ENCODE data around the gene DCDC2C. TPM values are rescaled to one million over a fixed set of nuclear protein-coding genes. Genes with fewer than 3 reads are reported as not detected.

Gene DCDC2C
- total RNA-seq, 1 donor from 2014 or later, result not detected

DNA sequence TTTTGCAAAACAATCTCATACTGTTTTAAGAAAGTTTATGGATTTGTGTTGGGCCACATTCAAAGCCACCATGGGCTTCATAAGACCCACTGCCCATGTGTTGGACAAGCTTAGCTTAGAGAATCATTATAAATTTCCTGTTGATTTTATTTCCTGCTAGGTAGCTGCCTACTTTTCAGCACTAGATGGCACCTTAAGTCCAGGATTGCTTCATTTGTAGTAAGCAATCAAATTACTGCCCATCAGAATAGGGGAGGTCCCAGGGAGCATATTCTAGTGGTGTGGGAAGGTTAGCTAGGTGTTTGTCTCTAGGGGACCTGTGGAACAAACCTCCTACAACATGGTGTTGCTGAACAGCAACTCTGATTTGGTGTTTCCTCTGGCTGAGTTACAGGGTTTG is 11.0 kb upstream of the DCDC2C start:
- no peak for TF ChIP-seq CTCF (IDR thresholded peaks at IDR 0.05; ENCODE audit: unreplicated experiment)
- Mint-ChIP-seq H3K4me3 (no peak overlapping the region), H3K27me3 (ENCODE audit: low read depth) (peaks cover 50% of the 10 kb centered on the region), H3K4me1 (no peaks in the 10 kb centered on the region), H3K27ac (no peak overlapping the region), H3K36me3 (no peaks in the 10 kb centered on the region), H3K9me3 (peaks cover 28% of the 10 kb centered on the region)
- no peak for DNase-seq (ENCODE audit: low spot score in 2 of 2, unreplicated experiment in 2 of 2)

- Mint-ChIP-seq H3K36me3 (no peaks in the 10 kb centered on the region), H3K9me3 (peaks cover 6% of the 10 kb centered on the region), H3K27me3 (ENCODE audit: low read depth) (peaks cover 79% of the 10 kb centered on the region), H3K27ac (no peak overlapping the region), H3K4me3 (no peak overlapping the region), H3K4me1 (no peaks in the 10 kb centered on the region)
- TF ChIP-seq CTCF (IDR thresholded peaks at IDR 0.05; ENCODE audit: unreplicated experiment), result no peak
- no peak for DNase-seq (ENCODE audit: low spot score in 2 of 2, unreplicated experiment in 2 of 2)
Observed at GRCh38 chr2:3696545-3696944, 6.8 kb upstream of the DCDC2C start.

GRCh38 chr2:3701071-3701470 is 2.3 kb upstream of the DCDC2C start:
- DNase-seq (ENCODE audit: low spot score in 2 of 2, unreplicated experiment in 2 of 2), result no peak
- no peak overlapping the region for H3K27ac Mint-ChIP-seq
- H3K36me3 Mint-ChIP-seq, result peaks cover 2% of the 10 kb centered on the region
- TF ChIP-seq CTCF (IDR thresholded peaks at IDR 0.05; ENCODE audit: unreplicated experiment), result no peak
- H3K9me3 Mint-ChIP-seq, result peaks cover 10% of the 10 kb centered on the region
- H3K4me1 Mint-ChIP-seq, result peaks cover 7% of the 10 kb centered on the region
- no peak overlapping the region for H3K4me3 Mint-ChIP-seq
- peaks cover 82% of the 10 kb centered on the region for H3K27me3 Mint-ChIP-seq (ENCODE audit: low read depth)

GRCh38 chr2:3703757-3704355 is 481 bp downstream of the DCDC2C start:
- Mint-ChIP-seq H3K9me3 (peaks cover 10% of the 10 kb centered on the region), H3K27ac (no peak overlapping the region), H3K27me3 (ENCODE audit: low read depth) (peaks cover 90% of the 10 kb centered on the region), H3K4me3 (no peak overlapping the region), H3K4me1 (peaks cover 7% of the 10 kb centered on the region), H3K36me3 (peaks cover 2% of the 10 kb centered on the region)
- DNase-seq (ENCODE audit: low spot score in 2 of 2, unreplicated experiment in 2 of 2), result no peak
- TF ChIP-seq CTCF (IDR thresholded peaks at IDR 0.05; ENCODE audit: unreplicated experiment), result no peak

DNA sequence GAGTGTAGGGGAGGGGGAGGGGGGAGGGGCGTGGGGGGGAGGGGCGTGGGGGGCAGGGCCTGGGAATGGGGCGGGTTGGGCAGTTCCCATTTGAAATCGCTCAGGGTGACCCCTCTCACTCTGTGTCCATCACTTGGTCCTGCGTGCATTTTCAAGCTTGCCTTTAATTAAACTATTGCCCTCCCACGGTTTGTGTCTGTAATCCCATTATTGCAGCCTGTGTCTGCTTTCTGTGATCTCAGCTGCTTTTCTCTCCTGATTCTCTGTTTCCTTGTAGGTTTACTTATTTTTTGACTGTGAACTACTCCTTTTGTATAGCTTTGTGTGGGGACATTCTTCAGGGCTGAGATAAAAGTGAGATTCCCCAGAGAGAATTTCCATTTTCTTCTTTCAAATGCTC is 1.3 kb downstream of the DCDC2C start:
- DNase-seq (ENCODE audit: low spot score in 2 of 2, unreplicated experiment in 2 of 2), result no peak
- no peak for TF ChIP-seq CTCF (IDR thresholded peaks at IDR 0.05; ENCODE audit: unreplicated experiment)
- no peak overlapping the region for H3K27ac Mint-ChIP-seq
- H3K9me3 Mint-ChIP-seq, result peaks cover 10% of the 10 kb centered on the region
- peak overlapping the region; percentile 3 for H3K4me3 Mint-ChIP-seq
- H3K27me3 Mint-ChIP-seq (ENCODE audit: low read depth), result peaks cover 90% of the 10 kb centered on the region
- H3K4me1 Mint-ChIP-seq, result peaks cover 7% of the 10 kb centered on the region
- peaks cover 2% of the 10 kb centered on the region for H3K36me3 Mint-ChIP-seq

GRCh38 chr2:3705782-3706181 is 2.4 kb downstream of the DCDC2C start:
- no peak for DNase-seq (ENCODE audit: low spot score in 2 of 2, unreplicated experiment in 2 of 2)
- Mint-ChIP-seq H3K27ac (no peak overlapping the region), H3K9me3 (peaks cover 10% of the 10 kb centered on the region), H3K36me3 (peaks cover 2% of the 10 kb centered on the region), H3K4me3 (no peak overlapping the region), H3K27me3 (ENCODE audit: low read depth) (peaks cover 86% of the 10 kb centered on the region), H3K4me1 (peaks cover 7% of the 10 kb centered on the region)
- TF ChIP-seq CTCF (IDR thresholded peaks at IDR 0.05; ENCODE audit: unreplicated experiment), result no peak

Measured in mesothelial cell of epicardium (in vitro differentiated cells).